ENCODE data around the gene CACNA2D1.

CACNA2D1 gene

GRCh38 chr7:82443547-82444219, at the start of gene CACNA2D1:
Gene CACNA2D1 (minus strand): TSS chr7:82443777.
- no peak for DNase-seq

GRCh38 chr7:82481499-82482097, 38.0 kb upstream of the CACNA2D1 start:
- no peak for DNase-seq

- DNase-seq, result no peak
Observed at GRCh38 chr7:82477733-82478515, 34.3 kb upstream of the CACNA2D1 start.

- no peak for DNase-seq
Observed at GRCh38 chr7:82472966-82473365, 29.4 kb upstream of the CACNA2D1 start.

- DNase-seq, result no peak
Observed at GRCh38 chr7:82471351-82472020, 27.9 kb upstream of the CACNA2D1 start.

- DNase-seq, result no peak
Observed at GRCh38 chr7:82469207-82469606, 25.6 kb upstream of the CACNA2D1 start.

GRCh38 chr7:82468435-82468834, 24.9 kb upstream of the CACNA2D1 start:
- DNase-seq, result no peak

GRCh38 chr7:82467020-82467419, 23.4 kb upstream of the CACNA2D1 start:
- no peak for DNase-seq

GRCh38 chr7:82464372-82464771, 20.8 kb upstream of the CACNA2D1 start:
- no peak for DNase-seq

- no peak for DNase-seq
Observed at GRCh38 chr7:82455295-82455694, 11.7 kb upstream of the CACNA2D1 start.

GRCh38 chr7:82450759-82451158, 7.2 kb upstream of the CACNA2D1 start:
- DNase-seq, result no peak

GRCh38 chr7:82449910-82450309, 6.3 kb upstream of the CACNA2D1 start:
- DNase-seq, result no peak

- DNase-seq, result no peak
Observed at GRCh38 chr7:82446897-82447296, 3.3 kb upstream of the CACNA2D1 start.

- no peak for DNase-seq
Observed at GRCh38 chr7:82445271-82445670, 1.7 kb upstream of the CACNA2D1 start.

GRCh38 chr7:82444220-82444909, 788 bp upstream of the CACNA2D1 start:
- no peak for DNase-seq

- DNase-seq, result no peak
Observed at GRCh38 chr7:82443036-82443546, 486 bp downstream of the CACNA2D1 start.

- DNase-seq, result no peak
Observed at GRCh38 chr7:82442492-82443035, 1.0 kb downstream of the CACNA2D1 start.

- no peak for DNase-seq
Observed at GRCh38 chr7:82441669-82442478, 1.7 kb downstream of the CACNA2D1 start.

GRCh38 chr7:82438521-82438920, 5.1 kb downstream of the CACNA2D1 start:
- DNase-seq, result no peak

GRCh38 chr7:82435769-82436168, 7.8 kb downstream of the CACNA2D1 start:
- DNase-seq, result no peak

- no peak for DNase-seq
Observed at GRCh38 chr7:82434275-82435022, 9.1 kb downstream of the CACNA2D1 start.
